HepG2 (cell line): ENCODE results near the gene CHD2. TPM values are rescaled to one million over a fixed set of nuclear protein-coding genes. Genes with fewer than 3 reads are reported as not detected.

Source experiments
- DNMT1 ChIP-seq: sonication (generic); formaldehyde crosslinking; IDR thresholded peaks from 2 replicates; pipeline ENCODE4 v1.5.1; 2020; ENCODE audit warnings: mild to moderate bottlenecking, missing genetic modification reagents
- KAT2B ChIP-seq: fragments of 150-350 bp; IDR thresholded peaks from 2 replicates; pipeline ENCODE4 v1.6.1; 2014; ENCODE audit warnings: low read depth, low read length, borderline replicate concordance
- KAT8 ChIP-seq: IDR thresholded peaks from 2 replicates; pipeline ENCODE4 v1.6.1; 2016; ENCODE audit warnings: missing genetic modification reagents, missing compliant biosample characterization
- MED1 ChIP-seq: sonication (generic); formaldehyde crosslinking; IDR thresholded peaks from 2 replicates; pipeline ENCODE4 v1.4.0; 2020; ENCODE audit warnings: missing genetic modification reagents
- MLXIP ChIP-seq: sonication (generic); formaldehyde crosslinking; IDR thresholded peaks from 2 replicates; pipeline ENCODE4 v1.9.0; 2021; ENCODE audit warnings: missing genetic modification reagents, borderline replicate concordance
- MYNN ChIP-seq: sonication (generic); formaldehyde crosslinking; IDR thresholded peaks from 2 replicates; pipeline ENCODE4 v1.4.0; 2020; ENCODE audit warnings: mild to moderate bottlenecking, low read depth, missing genetic modification reagents
- ZFP90 ChIP-seq: sonication (generic); formaldehyde crosslinking; IDR thresholded peaks from 2 replicates; pipeline ENCODE4 v1.8.0; 2022; ENCODE audit warnings: missing genetic modification reagents, mild to moderate bottlenecking, inconsistent platforms, borderline replicate concordance
- ZNF142 ChIP-seq: sonication (generic); formaldehyde crosslinking; IDR thresholded peaks from 2 replicates; pipeline ENCODE4 v1.4.0; 2020; ENCODE audit warnings: missing genetic modification reagents
- ZNF234 ChIP-seq: sonication (generic); formaldehyde crosslinking; conservative IDR thresholded peaks from 2 replicates; pipeline ENCODE4 v1.5.1; 2020; ENCODE audit warnings: mild to moderate bottlenecking, missing genetic modification reagents
- ZNF335 ChIP-seq: sonication (generic); formaldehyde crosslinking; IDR thresholded peaks from 2 replicates; pipeline ENCODE4 v1.4.0; 2020; ENCODE audit warnings: missing genetic modification reagents
- ZNF562 ChIP-seq: sonication (generic); formaldehyde crosslinking; IDR thresholded peaks from 2 replicates; pipeline ENCODE4 v1.8.0; 2022; ENCODE audit warnings: missing genetic modification reagents, borderline replicate concordance
- ZNF619 ChIP-seq: sonication (generic); formaldehyde crosslinking; IDR thresholded peaks from 2 replicates; pipeline ENCODE4 v1.4.0; 2020; ENCODE audit warnings: mild to moderate bottlenecking, missing genetic modification reagents
- ZNF660 ChIP-seq: sonication (generic); formaldehyde crosslinking; IDR thresholded peaks from 2 replicates; pipeline ENCODE4 v1.5.1; 2020; ENCODE audit warnings: mild to moderate bottlenecking, low read depth, missing genetic modification reagents, borderline replicate concordance
- ZNF670 ChIP-seq: sonication (generic); formaldehyde crosslinking; IDR thresholded peaks from 2 replicates; pipeline ENCODE4 v1.8.0; 2022; ENCODE audit warnings: mild to moderate bottlenecking, missing genetic modification reagents, borderline replicate concordance
- ZNF766 ChIP-seq: sonication (generic); formaldehyde crosslinking; IDR thresholded peaks from 2 replicates; pipeline ENCODE4 v1.5.0; 2020; ENCODE audit warnings: missing genetic modification reagents, borderline replicate concordance
- ZNF782 ChIP-seq: sonication (generic); formaldehyde crosslinking; IDR thresholded peaks from 2 replicates; pipeline ENCODE4 v1.4.0; 2020; ENCODE audit warnings: missing genetic modification reagents, mild to moderate bottlenecking, borderline replicate concordance
- ZNF891 ChIP-seq: sonication (generic); formaldehyde crosslinking; IDR thresholded peaks from 2 replicates; pipeline ENCODE4 v1.5.0; 2020; ENCODE audit warnings: mild to moderate bottlenecking, missing genetic modification reagents
- ZSCAN31 ChIP-seq: sonication (generic); formaldehyde crosslinking; IDR thresholded peaks from 2 replicates; pipeline ENCODE4 v1.5.0; 2020; ENCODE audit warnings: low read depth, mild to moderate bottlenecking, missing genetic modification reagents
- polyA plus RNA-seq, 8 experiments: library from polyadenylated mRNA; depleted of rRNA in 3 of 8; stranded (reverse) in 7 of 8; unstranded in 1 of 8; fragments of >200 nt; fragmentation: Illumina TruSeq in 4 of 8; extraction: Trizol in 4 of 8; gene quantifications; 2 replicates each; pipeline versions ENCODE4 v1.2.1 to v1.2.3, GENCODE V29; 2011 to 2016; ENCODE audit warnings: low read depth in 4 of 8, missing spikeins in 1 of 8, mixed read lengths in 1 of 8; ENCODE audit not compliant: insufficient read depth in 1 of 8
- total RNA-seq, 5 experiments: library from RNA; depleted of rRNA; stranded (reverse); fragments of >200 nt; fragmentation: Illumina TruSeq; extraction: Trizol; gene quantifications; 2 replicates each; pipeline ENCODE4 v1.2.3, GENCODE V29; 2016; ENCODE audit warnings: low read depth in 1 of 5
- TF ChIP-seq, protein P1 (sequence below): sonication (generic); formaldehyde crosslinking; IDR thresholded peaks from 2 replicates; pipeline ENCODE4 v1.4.0; 2020; ENCODE audit warnings: mild to moderate bottlenecking, low read depth, missing genetic modification reagents
- TF ChIP-seq, protein P2 (sequence below): sonication (generic); formaldehyde crosslinking; IDR thresholded peaks from 2 replicates; pipeline ENCODE4 v1.5.0; 2020; ENCODE audit warnings: missing genetic modification reagents, mild to moderate bottlenecking, borderline replicate concordance

Gene CHD2
- total and polyA plus RNA-seq, 2 of the 13 experiments (the other 11 are each of a cell fraction or from before 2014, with no cell fraction given): 54.0 to 54.1 TPM

DNA sequence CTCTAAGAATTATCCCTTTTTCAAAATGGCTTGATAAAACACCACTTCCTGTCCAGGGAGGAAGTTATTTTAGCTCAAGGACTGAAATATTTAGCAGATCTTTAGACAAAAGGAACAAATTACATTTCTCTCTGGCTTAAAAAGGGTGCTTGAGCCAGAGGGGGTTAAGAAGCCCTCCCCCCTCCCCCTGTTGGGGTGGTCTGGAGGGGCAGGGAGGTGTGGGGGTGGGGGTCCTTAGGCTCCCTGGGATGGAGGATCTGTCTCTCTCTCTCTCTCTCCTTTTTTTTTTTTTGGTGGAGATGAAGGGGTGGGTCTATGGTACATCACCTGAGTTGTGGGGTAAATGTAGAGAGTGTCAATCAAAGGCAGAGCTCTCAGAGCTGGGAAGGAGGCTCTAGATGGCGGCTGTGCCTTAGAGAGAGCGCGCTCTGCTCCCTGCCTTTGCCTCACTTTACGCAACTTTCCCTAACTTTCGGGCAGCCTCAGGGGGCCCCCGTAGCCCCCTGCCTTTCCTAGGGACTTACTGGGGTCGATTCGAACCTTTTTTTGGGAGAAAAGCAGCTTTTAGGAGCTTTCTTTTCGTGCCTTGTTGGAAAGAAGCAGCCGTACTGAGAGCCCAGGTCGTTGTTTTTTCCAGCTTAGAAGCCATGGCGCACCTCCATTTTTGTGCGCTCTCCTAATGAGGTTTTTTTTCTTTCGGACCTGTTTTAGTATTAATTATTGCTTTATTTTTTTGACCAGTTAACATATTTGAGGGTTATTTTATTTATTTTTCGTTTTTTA lies at the start of gene CHD2 (continued):
- no peak for TF ChIP-seq ZNF891 (CRISPR knock-in tag)
- no peak for TF ChIP-seq MLXIP (CRISPR knock-in tag)
- no peak for TF ChIP-seq ZNF782 (CRISPR knock-in tag)
- TF ChIP-seq ZNF562 (CRISPR knock-in tag): no peak
- no peak for TF ChIP-seq ZNF660 (CRISPR knock-in tag)
- TF ChIP-seq ZNF335 (CRISPR knock-in tag): no peak
- no peak for TF ChIP-seq ZNF670 (CRISPR knock-in tag)
- TF ChIP-seq MYNN (CRISPR knock-in tag): no peak; the same call in 1 of the 2 replicates
- no peak for TF ChIP-seq ZSCAN31 (CRISPR knock-in tag)
- no peak for TF ChIP-seq KAT2B
- TF ChIP-seq ZNF619 (CRISPR knock-in tag): no peak
- TF ChIP-seq, protein P1, sequence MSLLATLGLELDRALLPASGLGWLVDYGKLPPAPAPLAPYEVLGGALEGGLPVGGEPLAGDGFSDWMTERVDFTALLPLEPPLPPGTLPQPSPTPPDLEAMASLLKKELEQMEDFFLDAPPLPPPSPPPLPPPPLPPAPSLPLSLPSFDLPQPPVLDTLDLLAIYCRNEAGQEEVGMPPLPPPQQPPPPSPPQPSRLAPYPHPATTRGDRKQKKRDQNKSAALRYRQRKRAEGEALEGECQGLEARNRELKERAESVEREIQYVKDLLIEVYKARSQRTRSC (CRISPR knock-in tag): no peak
- peak; percentile 64 for TF ChIP-seq MED1 (CRISPR knock-in tag)
- TF ChIP-seq ZNF766 (CRISPR knock-in tag): no peak
- no peak for TF ChIP-seq DNMT1 (CRISPR knock-in tag)
- peak; percentile 72 for TF ChIP-seq KAT8
- TF ChIP-seq ZFP90 (CRISPR knock-in tag): no peak
- TF ChIP-seq, protein P2, sequence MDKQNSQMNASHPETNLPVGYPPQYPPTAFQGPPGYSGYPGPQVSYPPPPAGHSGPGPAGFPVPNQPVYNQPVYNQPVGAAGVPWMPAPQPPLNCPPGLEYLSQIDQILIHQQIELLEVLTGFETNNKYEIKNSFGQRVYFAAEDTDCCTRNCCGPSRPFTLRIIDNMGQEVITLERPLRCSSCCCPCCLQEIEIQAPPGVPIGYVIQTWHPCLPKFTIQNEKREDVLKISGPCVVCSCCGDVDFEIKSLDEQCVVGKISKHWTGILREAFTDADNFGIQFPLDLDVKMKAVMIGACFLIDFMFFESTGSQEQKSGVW (CRISPR knock-in tag): no peak
- TF ChIP-seq ZNF142: no peak
- TF ChIP-seq ZNF234 (CRISPR knock-in tag): no peak
